ENCODE measurements around the gene YPEL5. TPM values are rescaled to one million over a fixed set of nuclear protein-coding genes. Genes with fewer than 3 reads are reported as not detected.

The YPEL5 gene
- total and polyA plus RNA-seq, 8 donors = 17.7 to 192 (median 72.0) TPM

GRCh38 chr2:30104307-30104706, 42.5 kb upstream of the YPEL5 start:
- Histone ChIP-seq H3K9me3 (no peaks in the 10 kb centered on the region), H3K36me3 (no peaks in the 10 kb centered on the region), H3K27ac (no peak overlapping the region), H3K4me3 (no peak overlapping the region), H3K4me1 (no peaks in the 10 kb centered on the region), H3K27me3 (peaks cover 0 to 13% (median 0%) of the 10 kb centered on the region in 3 donors)
- intact Hi-C loops (cut with DNase I; ENCODE audit: low total_unique reads) = no loop called here
- DNase-seq = no peak
- TF ChIP-seq EP300 (IDR thresholded peaks at IDR 0.05) = no peak
- TF ChIP-seq CTCF (IDR thresholded peaks at IDR 0.05) = no peak
- TF ChIP-seq POLR2A (IDR thresholded peaks at IDR 0.05) = no peak
- TF ChIP-seq POLR2AphosphoS5 (IDR thresholded peaks at IDR 0.05) = no peak
- 50 to 64% (median 62%) methylated on average over 2 of the region's 2 CpGs for WGBS, 5 donors

- WGBS, 5 donors = 76 to 89% (median 81%) methylated on average over 2 of the region's 2 CpGs
- TF ChIP-seq EP300 (IDR thresholded peaks at IDR 0.05) = no peak
- TF ChIP-seq POLR2A (IDR thresholded peaks at IDR 0.05) = no peak
- no peak for TF ChIP-seq POLR2AphosphoS5 (IDR thresholded peaks at IDR 0.05)
- no peak for TF ChIP-seq CTCF (IDR thresholded peaks at IDR 0.05)
- no peaks in the 10 kb centered on the region for H3K9me3 ChIP-seq
- intact Hi-C loops (cut with DNase I; ENCODE audit: low total_unique reads) = no loop called here
- H3K4me1 ChIP-seq = no peaks in the 10 kb centered on the region
- no peaks in the 10 kb centered on the region for H3K36me3 ChIP-seq
- no peak overlapping the region for H3K27ac ChIP-seq
- no peak for DNase-seq
- H3K4me3 ChIP-seq = no peak overlapping the region
- H3K27me3 ChIP-seq = peaks cover 0 to 12% (median 0%) of the 10 kb centered on the region in 3 donors
Measured at GRCh38 chr2:30105556-30105955, 41.3 kb upstream of the YPEL5 start.

- no peak for DNase-seq
- Histone ChIP-seq H3K4me3 (no peak overlapping the region), H3K36me3 (no peaks in the 10 kb centered on the region), H3K9me3 (no peaks in the 10 kb centered on the region), H3K27me3 (peaks cover 0 to 12% (median 0%) of the 10 kb centered on the region in 3 donors), H3K4me1 (no peaks in the 10 kb centered on the region), H3K27ac (no peak overlapping the region)
- WGBS, 5 donors = 77 to 83% (median 80%) methylated on average over 9 of the region's 9 CpGs
- TF ChIP-seq CTCF (IDR thresholded peaks at IDR 0.05) (no peak), EP300 (IDR thresholded peaks at IDR 0.05) (no peak)
- intact Hi-C loops (cut with DNase I; ENCODE audit: low total_unique reads) = no loop called here
Measured at GRCh38 chr2:30106543-30106942, 40.3 kb upstream of the YPEL5 start.

- Histone ChIP-seq H3K27ac (no peak overlapping the region), H3K4me1 (no peaks in the 10 kb centered on the region), H3K4me3 (no peak overlapping the region), H3K9me3 (no peaks in the 10 kb centered on the region), H3K36me3 (no peaks in the 10 kb centered on the region), H3K27me3 (peaks cover 0 to 12% (median 0%) of the 10 kb centered on the region in 3 donors)
- TF ChIP-seq CTCF (IDR thresholded peaks at IDR 0.05) = no peak
- TF ChIP-seq EP300 (IDR thresholded peaks at IDR 0.05) = no peak
- no peak for TF ChIP-seq POLR2AphosphoS5 (IDR thresholded peaks at IDR 0.05)
- TF ChIP-seq POLR2A (IDR thresholded peaks at IDR 0.05) = no peak
- no peak for DNase-seq
- intact Hi-C loops (cut with DNase I; ENCODE audit: low total_unique reads) = no loop called here
- WGBS, 5 donors = 78 to 88% (median 83%) methylated on average over 2 of the region's 2 CpGs
Measured at GRCh38 chr2:30108192-30108591, 38.6 kb upstream of the YPEL5 start.
